Adipose tissue (tissue), 3 donors: Measurements from ENCODE around the gene MYCBP2. TPM values are rescaled to one million over a fixed set of nuclear protein-coding genes. Genes with fewer than 3 reads are reported as not detected.

ENCODE experiments used
- H3K27ac ChIP-seq: one replicate; pipeline ENCODE4 v1.5.1; 2013; ENCODE audit warnings: low read depth, low read length
- WGBS, 3 donors: extraction: QIAGEN DNeasy Blood & Tissue Kit; methylation state at CpG; one replicate each; pipeline ENCODE4 v1.1.7; 2013; 5-methylcytosine and 5-hydroxymethylcytosine counted together
- polyA plus RNA-seq, 3 donors: library from polyadenylated mRNA; stranded (reverse); fragments of 200-250 nt; gene quantifications; one replicate each; pipeline ENCODE4 v1.2.3, GENCODE V29; 2013
- donor health status: healthy with polysubstance abuse.
- donor health status: Bipolar disorder and iron deficiency.
- donor health status: healthy.

Gene MYCBP2
- polyA plus RNA-seq, 3 donors: 23.4 to 130 (median 56.5) TPM

DNA sequence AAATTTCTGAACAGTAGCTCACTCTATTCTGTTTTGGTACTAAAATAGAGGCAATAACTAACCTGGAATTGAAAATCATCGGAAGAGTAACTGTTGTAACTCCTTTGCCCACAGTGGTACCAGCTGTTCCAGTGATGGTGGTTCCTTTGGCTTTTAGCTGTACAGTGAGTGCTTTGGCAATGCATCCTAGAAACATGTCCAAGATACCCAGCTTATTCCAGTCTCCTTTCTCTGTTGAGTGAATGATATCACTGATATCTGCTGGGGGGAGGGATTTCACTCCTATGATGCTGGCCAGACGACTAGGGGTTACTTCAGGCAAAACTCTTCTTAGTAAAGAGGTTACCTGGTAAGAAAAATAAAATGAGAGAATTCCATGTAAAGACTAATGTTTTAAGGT is 259.4 kb downstream of the MYCBP2 start:
- 95 to 98% (median 98%) methylated on average over 2 of the region's 2 CpGs for WGBS, 3 donors
- H3K27ac ChIP-seq: no peak overlapping the region

GRCh38 chr13:77065461-77066147 is 261.3 kb downstream of the MYCBP2 start:
- 57 to 81% (median 57%) methylated on average over 5 of the region's 5 CpGs for WGBS, 3 donors
- no peak overlapping the region for H3K27ac ChIP-seq

DNA sequence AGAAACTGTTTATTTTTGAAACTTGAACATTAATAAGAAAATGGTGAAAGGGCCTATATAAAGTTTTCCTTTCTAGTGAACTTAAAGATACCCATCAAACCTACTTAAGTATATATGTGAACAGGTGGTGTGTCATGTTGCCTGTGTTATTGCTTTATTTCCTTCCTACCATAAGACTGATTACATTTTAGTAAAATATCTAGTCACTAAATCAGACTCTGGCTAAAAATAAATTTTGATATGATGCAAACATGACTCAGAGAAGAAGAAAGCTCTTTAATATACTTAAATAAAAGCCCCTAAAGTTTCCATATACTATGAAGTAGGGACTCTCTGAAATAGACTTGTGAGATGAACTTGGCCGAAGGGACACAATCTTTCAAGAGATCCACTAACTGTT is 264.8 kb downstream of the MYCBP2 start:
- no peak overlapping the region for H3K27ac ChIP-seq
- 99 to 100% (median 100%) methylated on average over 1 of the region's 1 CpG for WGBS, 3 donors

DNA sequence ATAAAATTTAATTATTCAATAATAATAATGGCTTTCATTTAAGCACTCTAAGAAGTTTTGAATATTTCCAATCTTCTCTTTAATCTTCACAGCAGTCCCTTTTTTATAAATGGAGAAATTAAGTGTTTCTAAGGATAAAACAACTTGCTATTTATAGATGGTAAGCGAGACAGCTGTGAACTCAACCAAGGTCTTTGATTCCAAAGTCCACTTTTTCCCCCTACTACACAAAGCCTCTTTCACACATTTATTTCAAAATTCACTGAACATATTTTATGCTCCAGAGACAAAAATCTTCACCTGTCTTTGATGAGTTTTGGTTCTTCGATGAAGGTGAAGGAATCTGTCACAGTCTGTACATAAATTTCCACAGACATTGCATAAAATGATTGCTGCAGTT is 265.5 kb downstream of the MYCBP2 start:
- H3K27ac ChIP-seq: no peak overlapping the region
- WGBS, 3 donors: 34 to 86% (median 86%) methylated on average over 2 of the region's 2 CpGs

DNA sequence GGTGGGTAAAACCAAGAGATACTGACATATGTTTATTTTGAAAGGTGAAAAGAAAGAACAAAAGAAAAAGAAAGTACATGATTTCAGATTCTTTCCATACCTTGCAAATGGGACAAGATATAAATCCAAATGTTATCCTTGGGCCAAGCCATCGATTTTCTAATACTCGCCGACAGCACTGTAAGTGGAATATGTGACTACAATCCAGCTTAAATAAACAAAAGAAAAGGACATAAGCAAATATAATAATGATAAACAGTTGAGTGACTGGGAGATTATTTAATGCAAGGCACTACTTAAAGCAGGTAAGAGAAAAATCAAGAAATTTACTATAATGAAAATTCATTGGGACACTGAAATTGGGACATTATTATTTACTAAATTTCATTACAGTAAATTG is 270.0 kb downstream of the MYCBP2 start:
- 35 to 94% (median 90%) methylated on average over 3 of the region's 3 CpGs for WGBS, 3 donors
- no peak overlapping the region for H3K27ac ChIP-seq

DNA sequence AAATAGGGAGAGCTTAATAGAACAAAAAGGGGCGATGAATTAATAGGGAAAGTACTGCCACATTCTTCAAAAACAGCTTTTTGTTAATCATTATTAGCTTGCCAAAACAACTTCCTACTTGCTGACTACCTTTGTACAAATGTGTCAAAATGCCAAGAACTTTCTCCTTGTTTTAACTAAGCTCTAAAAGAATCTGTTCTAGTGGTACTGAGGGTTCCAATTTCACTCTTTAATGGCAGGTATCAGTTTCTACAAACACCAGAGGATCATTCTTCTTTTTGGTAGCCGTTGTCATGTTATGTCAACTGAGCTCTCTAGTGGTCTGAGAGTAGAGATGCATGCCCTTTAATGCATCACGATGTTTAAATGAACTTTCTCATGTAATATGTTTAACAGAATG is 270.5 kb downstream of the MYCBP2 start:
- 57 to 72% (median 70%) methylated on average over 3 of the region's 3 CpGs for WGBS, 3 donors
- no peak overlapping the region for H3K27ac ChIP-seq

GRCh38 chr13:77055158-77055557 is 271.7 kb downstream of the MYCBP2 start:
- 79 to 96% (median 91%) methylated on average over 2 of the region's 2 CpGs for WGBS, 3 donors
- no peak overlapping the region for H3K27ac ChIP-seq

DNA sequence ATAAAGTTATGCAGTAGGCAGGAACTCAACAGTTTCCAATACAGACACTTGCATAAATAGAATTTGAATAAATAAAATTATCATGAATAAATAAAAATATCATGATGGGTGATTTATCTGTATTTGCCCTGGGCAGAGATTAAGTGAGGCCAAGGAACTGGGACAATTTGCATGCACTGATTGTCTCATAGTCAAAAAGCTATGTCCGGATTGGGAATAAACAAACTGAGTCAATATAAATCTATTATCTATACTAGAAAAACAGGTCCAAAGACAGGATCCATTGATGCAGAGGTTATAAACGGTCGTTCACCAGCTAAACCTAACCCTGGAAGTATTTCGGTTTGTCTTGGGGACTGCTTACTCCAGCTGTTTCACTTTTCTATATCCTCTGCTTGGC is 273.7 kb downstream of the MYCBP2 start:
- WGBS, 3 donors: 46 to 95% (median 92%) methylated on average over 4 of the region's 4 CpGs
- H3K27ac ChIP-seq: no peak overlapping the region

GRCh38 chr13:77048681-77049080 is 278.2 kb downstream of the MYCBP2 start:
- no peak overlapping the region for H3K27ac ChIP-seq
- WGBS, 3 donors: 53 to 88% (median 55%) methylated on average over 4 of the region's 4 CpGs

DNA sequence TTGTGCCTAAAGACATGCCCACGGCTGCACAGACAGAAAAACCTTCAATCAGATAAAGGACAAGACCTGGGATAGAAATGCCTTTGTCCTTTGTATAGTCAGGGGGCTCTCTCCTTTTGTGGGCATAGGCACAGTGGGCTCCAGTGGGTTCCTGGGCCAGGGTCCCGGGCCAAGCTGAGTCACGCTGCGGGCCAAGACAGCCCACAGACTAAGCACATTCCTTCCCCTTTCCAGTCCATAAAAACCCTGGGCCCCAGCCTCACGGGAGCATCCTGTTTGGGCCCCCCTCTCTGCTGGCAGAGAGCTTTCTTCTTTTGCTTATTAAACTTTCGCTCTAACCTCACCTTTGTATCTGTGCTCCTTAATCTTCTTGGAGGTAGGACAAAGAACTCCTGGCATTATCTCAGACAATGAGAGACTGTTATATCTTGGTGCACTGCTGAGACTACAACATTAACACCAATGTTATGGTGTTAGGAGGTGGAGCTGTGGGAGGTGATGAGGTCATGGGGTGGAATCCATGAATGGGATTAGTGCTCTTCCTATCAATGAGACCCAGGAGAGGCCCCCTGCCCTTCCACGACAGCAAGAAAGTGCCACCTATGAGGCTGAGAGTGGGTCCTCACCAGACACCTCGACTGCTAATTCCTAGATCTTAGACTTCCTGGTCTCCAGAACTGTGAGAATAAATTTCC is 279.1 kb downstream of the MYCBP2 start:
- 93 to 97% (median 96%) methylated on average over 8 of the region's 8 CpGs for WGBS, 3 donors
- no peak overlapping the region for H3K27ac ChIP-seq

GRCh38 chr13:77042566-77043177 is 284.2 kb downstream of the MYCBP2 start:
- no peak overlapping the region for H3K27ac ChIP-seq
- WGBS, 3 donors: 74 to 84% (median 76%) methylated on average over 5 of the region's 5 CpGs

GRCh38 chr13:77040835-77041234 is 286.1 kb downstream of the MYCBP2 start:
- H3K27ac ChIP-seq: no peak overlapping the region
- 83 to 97% (median 86%) methylated on average over 9 of the region's 9 CpGs for WGBS, 3 donors

DNA sequence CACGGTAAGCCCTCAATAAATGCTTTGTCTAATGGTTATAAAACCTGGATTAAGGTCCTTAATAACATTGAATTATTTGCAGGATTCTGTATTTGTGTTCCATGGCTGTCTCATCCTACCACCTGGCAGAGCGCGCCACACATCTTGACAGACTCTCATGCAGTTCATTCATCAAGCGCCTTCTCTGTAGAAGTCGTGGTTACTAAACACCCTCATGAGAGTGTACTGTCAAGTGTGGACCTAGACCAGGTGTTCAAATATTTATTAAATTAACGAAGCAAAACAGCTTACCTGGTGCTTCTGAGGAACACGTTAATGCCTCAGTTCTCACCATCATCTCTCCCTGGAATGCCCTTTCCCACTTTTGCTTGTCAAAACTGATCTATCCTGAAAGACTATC is 286.8 kb downstream of the MYCBP2 start:
- no peak overlapping the region for H3K27ac ChIP-seq
- 61 to 95% (median 93%) methylated on average over 7 of the region's 7 CpGs for WGBS, 3 donors

- no peak overlapping the region for H3K27ac ChIP-seq
- WGBS, 3 donors: 50 to 73% (median 50%) methylated on average over 5 of the region's 5 CpGs
These were observed 287.9 kb downstream of the MYCBP2 start for GRCh38 chr13:77038907-77039480.

DNA sequence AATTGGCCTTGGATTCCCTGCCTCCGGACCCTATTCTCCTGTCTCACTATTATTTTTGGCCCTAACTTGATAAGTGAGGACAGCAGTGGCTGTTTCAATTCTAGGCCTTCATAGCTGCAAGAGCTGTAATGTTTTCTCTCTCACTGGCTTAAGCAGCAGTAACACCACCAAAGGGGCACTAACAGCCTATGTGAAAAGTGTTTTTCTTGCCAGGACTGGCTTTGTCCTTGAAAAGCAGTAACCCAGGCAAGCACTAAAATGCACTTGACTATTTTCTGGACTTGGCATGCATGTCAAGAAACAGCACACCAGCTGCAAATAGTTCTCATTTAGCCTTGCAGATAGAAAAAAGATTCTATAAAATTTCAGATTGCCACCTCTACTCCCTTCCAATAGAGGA is 290.6 kb downstream of the MYCBP2 start:
- WGBS, 3 donors: 25 to 100% (median 100%) methylated on average over 1 of the region's 1 CpG

DNA sequence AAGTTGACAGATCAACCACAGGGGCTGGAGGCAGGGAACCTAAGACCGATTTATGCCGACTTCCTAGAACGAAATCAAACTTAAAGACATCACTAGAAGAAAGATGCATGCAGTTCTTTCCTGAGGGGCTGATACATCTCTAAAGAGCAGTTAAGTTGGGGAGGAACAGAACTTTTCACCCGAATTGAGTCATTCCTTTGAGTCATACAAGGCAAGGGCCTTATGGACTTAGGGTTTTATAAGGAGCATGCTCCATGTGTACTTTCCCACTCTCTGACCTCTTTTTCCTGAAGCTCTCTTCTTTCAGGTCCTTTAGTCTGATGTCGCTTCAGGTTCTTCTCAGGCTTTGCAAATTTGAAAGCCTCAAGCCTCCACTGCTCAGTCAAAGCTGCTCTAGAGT is 292.0 kb downstream of the MYCBP2 start:
- WGBS, 3 donors: 90 to 95% (median 93%) methylated on average over 5 of the region's 5 CpGs

More for the DNA sequence above, 290.6 kb downstream of the MYCBP2 start:
- no peak overlapping the region for H3K27ac ChIP-seq

GRCh38 chr13:77033717-77034302 is 293.1 kb downstream of the MYCBP2 start:
- WGBS, 3 donors: 95 to 97% (median 96%) methylated on average over 4 of the region's 4 CpGs
- H3K27ac ChIP-seq: no peak overlapping the region

More for the DNA sequence above, 292.0 kb downstream of the MYCBP2 start:
- H3K27ac ChIP-seq: no peak overlapping the region

- 89 to 97% (median 90%) methylated on average over 6 of the region's 6 CpGs for whole genome bisulfite sequencing, 3 donors
- H3K27ac ChIP-seq: no peak overlapping the region
These were observed 295.1 kb downstream of the MYCBP2 start for GRCh38 chr13:77031656-77032243.
